ENCODE measurements around the gene PHYHD1.
"Not testable (repeated sequence)": the region's sequence is repeated elsewhere in the genome, so short reads cannot be mapped to it uniquely, and the experiment has no call there.

PHYHD1 gene

DNA sequence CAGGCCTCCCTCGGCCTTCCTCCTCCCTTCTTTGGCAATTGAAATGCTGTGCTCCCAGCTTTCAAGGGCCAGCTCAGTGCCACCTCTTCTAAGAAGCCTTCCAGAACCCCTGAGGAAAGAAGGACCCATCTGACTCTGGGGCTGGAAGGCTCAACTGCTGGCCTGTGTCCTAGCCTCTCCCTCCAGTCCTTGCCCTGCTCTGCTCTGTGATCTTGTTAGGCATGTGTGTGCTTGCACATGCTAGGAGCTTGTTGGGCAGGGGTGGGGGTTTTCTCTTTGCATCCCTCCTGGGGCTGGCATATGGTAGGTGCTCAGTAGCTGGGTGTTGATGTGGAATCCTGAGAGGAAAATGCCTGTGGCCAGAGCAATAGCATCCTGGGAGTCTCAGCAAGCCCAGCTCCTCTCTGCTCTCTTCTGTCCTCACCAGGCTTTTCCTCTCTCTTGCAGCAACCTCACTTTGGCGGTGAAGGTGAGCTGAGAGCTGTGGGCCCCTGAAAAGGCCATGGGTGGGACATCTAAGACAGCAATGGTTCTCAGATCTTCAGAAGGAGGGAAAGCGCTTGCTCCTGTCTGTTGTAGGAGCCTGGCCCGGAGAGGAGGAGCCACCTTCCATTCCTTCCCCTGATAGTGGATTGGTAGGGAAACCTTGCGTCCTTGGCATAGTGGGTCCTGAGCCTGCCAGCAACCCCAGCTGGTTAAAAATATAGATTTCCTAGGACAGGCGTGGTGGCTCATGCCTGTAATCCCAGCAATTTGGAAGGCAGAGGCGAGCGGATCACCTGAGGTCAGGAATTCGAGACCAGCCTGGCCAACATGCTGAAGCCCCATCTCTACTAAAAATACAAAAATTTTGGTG is 16.8 kb downstream of the PHYHD1 start:
- no peak overlapping the region for H3K4me3 ChIP-seq (ENCODE audit: low read depth, low read length)
- TF ChIP-seq, protein P1, sequence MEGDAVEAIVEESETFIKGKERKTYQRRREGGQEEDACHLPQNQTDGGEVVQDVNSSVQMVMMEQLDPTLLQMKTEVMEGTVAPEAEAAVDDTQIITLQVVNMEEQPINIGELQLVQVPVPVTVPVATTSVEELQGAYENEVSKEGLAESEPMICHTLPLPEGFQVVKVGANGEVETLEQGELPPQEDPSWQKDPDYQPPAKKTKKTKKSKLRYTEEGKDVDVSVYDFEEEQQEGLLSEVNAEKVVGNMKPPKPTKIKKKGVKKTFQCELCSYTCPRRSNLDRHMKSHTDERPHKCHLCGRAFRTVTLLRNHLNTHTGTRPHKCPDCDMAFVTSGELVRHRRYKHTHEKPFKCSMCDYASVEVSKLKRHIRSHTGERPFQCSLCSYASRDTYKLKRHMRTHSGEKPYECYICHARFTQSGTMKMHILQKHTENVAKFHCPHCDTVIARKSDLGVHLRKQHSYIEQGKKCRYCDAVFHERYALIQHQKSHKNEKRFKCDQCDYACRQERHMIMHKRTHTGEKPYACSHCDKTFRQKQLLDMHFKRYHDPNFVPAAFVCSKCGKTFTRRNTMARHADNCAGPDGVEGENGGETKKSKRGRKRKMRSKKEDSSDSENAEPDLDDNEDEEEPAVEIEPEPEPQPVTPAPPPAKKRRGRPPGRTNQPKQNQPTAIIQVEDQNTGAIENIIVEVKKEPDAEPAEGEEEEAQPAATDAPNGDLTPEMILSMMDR (IDR thresholded peaks at IDR 0.05; ENCODE audit: borderline replicate concordance, insufficient read depth, low read depth, low read length), result no peak

DNA sequence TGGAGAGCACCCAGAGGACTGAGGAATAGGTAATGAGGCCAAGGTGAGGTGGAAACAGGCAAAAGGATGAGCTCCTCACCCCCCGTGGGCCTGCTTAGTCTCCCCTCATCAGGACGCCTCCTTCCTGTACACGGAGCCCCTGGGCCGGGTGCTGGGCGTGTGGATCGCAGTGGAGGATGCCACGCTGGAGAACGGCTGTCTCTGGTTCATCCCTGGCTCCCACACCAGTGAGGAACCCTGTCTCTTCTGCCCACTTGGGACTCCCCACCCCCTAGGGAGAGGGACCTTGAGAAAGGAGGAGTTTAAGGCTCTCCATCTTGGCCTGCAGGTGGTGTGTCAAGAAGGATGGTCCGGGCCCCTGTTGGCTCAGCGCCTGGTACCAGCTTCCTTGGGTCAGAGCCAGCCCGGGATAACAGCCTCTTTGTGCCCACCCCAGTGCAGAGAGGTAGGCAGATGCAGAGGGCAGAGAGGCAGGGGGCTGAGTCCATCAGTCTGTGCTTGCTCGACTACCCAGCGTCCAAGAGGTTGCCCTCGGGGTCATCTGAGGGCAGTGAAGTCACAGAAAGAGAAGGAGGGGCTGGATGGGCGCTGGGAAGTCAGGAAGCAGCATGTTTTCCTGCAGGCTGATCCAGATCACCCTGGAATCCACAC is 19.6 kb downstream of the PHYHD1 start:
- TF ChIP-seq, protein P1 (IDR thresholded peaks at IDR 0.05; ENCODE audit: borderline replicate concordance, insufficient read depth, low read depth, low read length), result no peak

DNA sequence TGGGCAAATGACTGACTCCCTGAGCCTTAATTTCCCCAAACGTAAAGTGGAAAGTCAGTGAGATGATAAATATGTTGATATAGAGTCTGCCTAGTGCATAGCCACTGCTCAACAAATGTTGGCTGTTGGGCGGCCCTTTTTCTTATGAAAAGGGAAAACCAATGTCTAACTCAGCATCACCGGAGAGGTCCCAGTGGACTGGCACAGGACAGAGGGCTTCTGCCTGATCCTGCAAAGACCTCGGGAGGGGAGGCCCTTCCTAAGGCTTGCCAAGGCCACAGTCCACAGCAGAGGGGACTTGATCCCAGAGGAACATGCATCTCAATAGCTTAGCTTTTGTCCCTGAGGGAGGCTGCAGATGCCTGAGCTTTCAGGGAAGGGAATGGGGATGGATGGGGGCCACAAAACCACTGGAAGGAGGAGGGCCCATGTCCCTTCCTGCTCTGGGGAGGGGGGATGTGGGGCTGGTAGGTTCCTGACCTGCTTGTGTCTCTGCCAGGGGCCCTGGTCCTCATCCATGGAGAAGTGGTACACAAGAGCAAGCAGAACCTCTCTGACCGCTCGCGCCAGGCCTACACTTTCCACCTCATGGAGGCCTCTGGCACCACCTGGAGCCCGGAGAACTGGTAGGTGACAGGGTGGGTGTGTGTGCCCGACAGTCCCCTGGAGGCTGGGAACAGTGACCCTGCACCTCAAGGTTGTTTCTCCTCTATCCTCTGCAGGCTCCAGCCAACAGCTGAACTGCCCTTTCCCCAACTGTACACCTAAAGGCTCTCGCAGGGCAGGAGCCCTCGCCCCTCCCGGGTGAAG is 20.4 kb downstream of the PHYHD1 start:
- TF ChIP-seq, protein P1 (IDR thresholded peaks at IDR 0.05; ENCODE audit: borderline replicate concordance, insufficient read depth, low read depth, low read length), result no peak
- H3K4me3 ChIP-seq (ENCODE audit: low read depth, low read length), result no peak overlapping the region

More for the DNA sequence above, 19.6 kb downstream of the PHYHD1 start:
- no peak overlapping the region for H3K4me3 ChIP-seq (ENCODE audit: low read depth, low read length)

DNA sequence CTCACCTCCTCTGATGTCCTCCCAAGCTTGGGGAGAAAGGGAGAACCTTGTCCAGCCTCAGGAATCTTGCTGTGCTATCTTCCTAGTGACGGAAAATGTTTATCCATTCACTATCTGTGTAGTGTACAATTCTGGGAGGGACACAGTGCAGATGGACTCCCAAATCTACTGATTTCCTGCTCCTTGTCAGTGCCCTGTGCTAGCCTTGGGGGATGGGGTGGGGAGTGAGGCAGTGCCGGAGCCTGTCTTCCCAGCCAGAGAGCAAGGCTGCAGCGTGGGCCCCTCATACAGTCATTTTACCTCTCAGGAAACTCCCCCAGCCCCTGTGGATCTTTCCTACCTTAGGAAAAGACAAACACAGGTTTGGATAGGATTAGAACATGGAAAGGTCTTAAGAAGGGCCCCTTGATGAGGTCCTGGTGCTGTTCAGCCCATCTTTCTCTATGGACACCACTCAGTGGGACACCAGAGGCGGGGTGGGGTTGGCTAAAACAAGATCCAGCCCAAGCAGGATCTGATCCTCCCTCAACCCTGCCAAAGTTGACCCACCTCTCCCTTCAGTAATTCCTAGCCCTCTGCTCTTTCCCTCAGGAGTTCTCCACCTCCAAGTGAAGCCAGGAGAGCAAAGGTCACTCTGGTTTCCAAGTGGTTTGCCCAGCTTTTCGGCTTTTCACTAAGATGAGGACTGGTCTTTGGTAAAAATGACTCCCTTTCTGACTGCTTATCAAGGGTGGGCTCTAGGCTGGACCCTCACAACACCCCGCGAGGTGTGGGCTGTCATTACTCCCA is 23.2 kb downstream of the PHYHD1 start:
- H3K4me3 ChIP-seq (ENCODE audit: low read depth, low read length), result no peak overlapping the region
- TF ChIP-seq, protein P1 (IDR thresholded peaks at IDR 0.05; ENCODE audit: borderline replicate concordance, insufficient read depth, low read depth, low read length), result no peak

DNA sequence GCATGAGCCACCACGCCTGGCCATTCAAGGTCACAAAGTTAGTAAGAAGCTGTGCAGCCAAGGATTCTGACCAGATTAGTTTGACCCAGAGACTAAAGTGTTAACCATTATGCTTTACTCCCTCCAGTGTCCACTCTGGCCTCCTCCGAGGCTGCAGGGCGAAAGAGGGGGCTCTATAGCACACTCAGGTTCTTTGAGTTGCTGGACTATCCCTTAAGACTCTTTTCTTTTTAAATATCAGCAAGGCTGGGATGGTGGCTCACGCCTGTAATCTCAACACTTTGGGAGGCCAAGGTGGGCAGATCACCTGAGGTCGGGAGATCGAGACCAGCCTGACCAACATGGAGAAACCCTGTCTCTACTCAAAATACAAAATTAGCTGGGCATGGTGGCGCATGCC is 24.2 kb downstream of the PHYHD1 start:
- not testable (repeated sequence) for H3K4me3 ChIP-seq (ENCODE audit: low read depth, low read length)

DNA sequence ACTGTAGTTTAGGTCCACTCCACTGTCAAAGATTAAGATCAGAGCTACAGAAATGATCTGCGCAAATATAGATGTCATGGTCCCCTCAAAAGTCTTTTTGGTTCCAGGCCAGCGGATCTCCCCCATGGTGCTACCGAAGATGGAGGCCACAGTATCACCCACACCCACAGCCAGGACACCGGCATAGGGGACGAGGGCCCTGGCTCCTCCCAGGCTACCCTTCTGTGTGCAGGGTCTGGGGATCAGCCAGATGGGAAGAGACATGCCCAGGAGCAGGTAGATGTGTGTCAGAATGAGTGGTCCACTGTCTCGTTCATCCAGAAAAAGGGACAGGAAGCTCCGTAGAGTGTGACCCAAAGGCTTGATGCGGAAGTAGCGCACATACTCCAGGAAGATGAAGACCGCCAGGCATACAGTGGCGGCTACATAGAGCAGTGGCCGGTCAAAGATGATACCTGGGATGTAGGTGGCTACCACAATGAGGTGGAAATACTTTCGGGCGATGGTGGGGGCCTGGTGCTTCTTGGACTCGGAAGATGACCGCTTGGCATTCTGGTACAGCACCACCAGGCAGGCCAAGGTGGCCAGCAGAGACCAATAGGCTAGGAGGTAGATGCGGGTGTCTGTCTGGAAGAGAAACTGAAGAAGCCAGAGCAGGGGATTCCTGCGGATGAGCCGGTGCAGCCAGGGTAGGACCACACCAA is 25.2 kb downstream of the PHYHD1 start:
- TF ChIP-seq, protein P1 (IDR thresholded peaks at IDR 0.05; ENCODE audit: borderline replicate concordance, insufficient read depth, low read depth, low read length), result no peak
- no peak overlapping the region for H3K4me3 ChIP-seq (ENCODE audit: low read depth, low read length)
